ENCODE results near the gene RCOR3. TPM values are rescaled to one million over a fixed set of nuclear protein-coding genes. Genes with fewer than 3 reads are reported as not detected.

RCOR3 gene
- total RNA-seq, 1 donor from 2014 or later, result 41.8 TPM

- intact Hi-C loops (cut with micrococcal nuclease), result no loop called here
These were observed 100.7 kb downstream of the RCOR3 start for GRCh38 chr1:211359876-211360275.

DNA sequence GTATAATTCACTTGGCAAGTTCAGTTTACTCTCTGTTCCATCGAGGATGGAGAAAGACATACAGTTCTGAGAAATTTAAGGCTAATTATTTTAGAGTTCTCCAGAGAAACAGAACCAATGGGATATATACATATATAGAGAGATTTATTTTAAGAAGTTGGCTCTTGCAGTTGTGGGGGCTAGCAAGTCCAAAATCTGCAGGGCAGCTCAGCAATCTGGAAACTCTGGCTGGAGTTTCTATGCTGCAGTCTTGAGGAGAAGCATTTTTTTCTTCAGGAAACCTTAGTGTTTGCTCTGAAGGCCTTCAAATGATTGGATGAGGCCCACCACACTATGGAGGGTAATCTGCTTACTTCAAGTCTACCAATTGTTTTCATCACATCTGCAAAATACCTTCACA lies 102.0 kb downstream of the RCOR3 start:
- intact Hi-C loops (cut with micrococcal nuclease), result no loop called here

Other genes starting within 250 kb of the RCOR3 start
- gene KCNH1, start 125.2 kb upstream of the RCOR3 start, total RNA-seq, result not detected in 2 replicates
- 52.6 and 58.8 TPM in 2 replicates for gene TRAF5, start 67.5 kb downstream of the RCOR3 start, total RNA-seq
- gene RD3, start 232.8 kb downstream of the RCOR3 start, total RNA-seq, result not detected in 2 replicates

Data from T-helper 1 cell treated with Interleukin-12 subunit alpha and Interleukin-12 subunit beta and Interleukin-4 antibody, amounts not matched to agents 30 ng/mL and 1 ng/mL, for 36 hours (primary cell).